PC-3 (cell line): ENCODE data around the gene MIPOL1. TPM values are rescaled to one million over a fixed set of nuclear protein-coding genes. Genes with fewer than 3 reads are reported as not detected.

Source experiments
- ATAC-seq: fragments of 200-7000 bp; cut with Tn5 transposase; 2 replicates; pipeline ENCODE4 v1.9.1; 2020; ENCODE audit warnings: mild to moderate bottlenecking, moderate library complexity
- BruUV-seq: library from RNA; stranded (reverse); fragments of 400-500 nt; replicated peaks from 2 replicates; lab custom pipeline; 2021; lab: Mats Ljungman, UMichigan
- CTCF ChIA-PET: fragments of 300-600 bp; sonication (Branson Sonifier 250); formaldehyde crosslinking; loops from one replicate; lab custom pipeline; 2022; ENCODE audit warnings: antibody characterized with exemption; lab: Charles Lee
- POLR2A ChIA-PET: fragments of 300-600 bp; sonication (Branson Sonifier 250); formaldehyde crosslinking; loops from one replicate; lab custom pipeline; 2022; ENCODE audit warnings: antibody characterized with exemption; ENCODE audit not compliant: unreplicated experiment; lab: Charles Lee
- DNase-seq: peaks from one replicate; pipeline ENCODE4 v3.0.0-alpha.2; 2015
- H2AFZ ChIP-seq: fragments of 300-600 bp; sonication (generic); 2 replicates; pipeline ENCODE4 v1.6.0; 2016; ENCODE audit warnings: antibody characterized with exemption, low read length
- H3F3A ChIP-seq: fragments of 300-600 bp; sonication (generic); one replicate; pipeline ENCODE4 v1.6.0; 2017; ENCODE audit warnings: antibody characterized with exemption, low read length, control low read depth, mild to moderate bottlenecking; ENCODE audit not compliant: unreplicated experiment
- H3K27ac ChIP-seq: fragments of 300-600 bp; sonication (generic); 2 replicates; pipeline ENCODE4 v1.5.1; 2016; ENCODE audit warnings: mild to moderate bottlenecking, low read length
- H3K27me3 ChIP-seq: fragments of 300-600 bp; sonication (generic); 2 replicates; pipeline ENCODE4 v1.6.1; 2016; ENCODE audit warnings: low read length, mixed read lengths
- H3K36me3 ChIP-seq: fragments of 300-600 bp; sonication (generic); 2 replicates; pipeline ENCODE4 v1.6.1; 2016; ENCODE audit warnings: low read depth, mixed run types, low read length, mixed read lengths
- H3K4me1 ChIP-seq: fragments of 300-600 bp; sonication (generic); 2 replicates; pipeline ENCODE4 v1.5.1; 2016; ENCODE audit warnings: low read length; ENCODE audit not compliant: insufficient read depth
- H3K4me2 ChIP-seq: fragments of 300-600 bp; sonication (generic); 2 replicates; pipeline ENCODE4 v1.6.0; 2016; ENCODE audit warnings: low read length
- H3K4me3 ChIP-seq: fragments of 300-600 bp; sonication (generic); 2 replicates; pipeline ENCODE4 v1.5.1; 2016; ENCODE audit warnings: mild to moderate bottlenecking, low read length, mixed read lengths
- H3K79me2 ChIP-seq: fragments of 300-600 bp; sonication (generic); 2 replicates; pipeline ENCODE4 v1.6.1; 2017; ENCODE audit warnings: low read length, mixed read lengths
- H3K9ac ChIP-seq: fragments of 300-600 bp; sonication (generic); 2 replicates; pipeline ENCODE4 v1.6.0; 2016; ENCODE audit warnings: mild to moderate bottlenecking, low read length
- H3K9me2 ChIP-seq: fragments of 300-600 bp; sonication (generic); replicated peaks from 2 replicates; pipeline ENCODE4 v1.6.1; 2016; ENCODE audit warnings: mixed run types, low read length, mixed read lengths
- H3K9me3 ChIP-seq: fragments of 300-600 bp; sonication (generic); 2 replicates; pipeline ENCODE4 v1.6.1; 2016; ENCODE audit warnings: low read length, mixed read lengths
- H4K20me1 ChIP-seq: fragments of 300-600 bp; sonication (generic); 2 replicates; pipeline ENCODE4 v1.6.1; 2016; ENCODE audit warnings: low read length, mixed read lengths
- EZH2 ChIP-seq: fragments of 300-600 bp; sonication (generic); IDR thresholded peaks from one replicate; pipeline ENCODE4 v1.6.1; 2017; ENCODE audit warnings: antibody characterized with exemption, mild to moderate bottlenecking, low read length; ENCODE audit not compliant: unreplicated experiment
- EZH2phosphoT487 ChIP-seq: fragments of 300-600 bp; sonication (generic); IDR thresholded peaks from 2 replicates; pipeline ENCODE4 v1.6.1; 2018; ENCODE audit warnings: mild to moderate bottlenecking, antibody characterized with exemption, low read length, borderline replicate concordance
- intact Hi-C: fragments of 100-400 bp; cut with micrococcal nuclease; formaldehyde crosslinking; loops from 2 replicates; pipeline ENCODE4 v1.9.0; 2023
- total RNA-seq: library from RNA; depleted of rRNA; stranded (reverse); fragments of >200 nt; gene quantifications from 2 replicates; pipeline ENCODE4 v1.2.3, GENCODE V29; 2014
- TF ChIP-seq, protein P1 (sequence below): fragments of 300-600 bp; sonication (generic); conservative IDR thresholded peaks from 2 replicates; pipeline ENCODE4 v1.5.1; 2017; ENCODE audit warnings: antibody characterized with exemption, low read depth, mild to moderate bottlenecking, low read length

The MIPOL1 gene
- total RNA-seq, 1 experiment from 2014 or later = 22.5 TPM

DNA sequence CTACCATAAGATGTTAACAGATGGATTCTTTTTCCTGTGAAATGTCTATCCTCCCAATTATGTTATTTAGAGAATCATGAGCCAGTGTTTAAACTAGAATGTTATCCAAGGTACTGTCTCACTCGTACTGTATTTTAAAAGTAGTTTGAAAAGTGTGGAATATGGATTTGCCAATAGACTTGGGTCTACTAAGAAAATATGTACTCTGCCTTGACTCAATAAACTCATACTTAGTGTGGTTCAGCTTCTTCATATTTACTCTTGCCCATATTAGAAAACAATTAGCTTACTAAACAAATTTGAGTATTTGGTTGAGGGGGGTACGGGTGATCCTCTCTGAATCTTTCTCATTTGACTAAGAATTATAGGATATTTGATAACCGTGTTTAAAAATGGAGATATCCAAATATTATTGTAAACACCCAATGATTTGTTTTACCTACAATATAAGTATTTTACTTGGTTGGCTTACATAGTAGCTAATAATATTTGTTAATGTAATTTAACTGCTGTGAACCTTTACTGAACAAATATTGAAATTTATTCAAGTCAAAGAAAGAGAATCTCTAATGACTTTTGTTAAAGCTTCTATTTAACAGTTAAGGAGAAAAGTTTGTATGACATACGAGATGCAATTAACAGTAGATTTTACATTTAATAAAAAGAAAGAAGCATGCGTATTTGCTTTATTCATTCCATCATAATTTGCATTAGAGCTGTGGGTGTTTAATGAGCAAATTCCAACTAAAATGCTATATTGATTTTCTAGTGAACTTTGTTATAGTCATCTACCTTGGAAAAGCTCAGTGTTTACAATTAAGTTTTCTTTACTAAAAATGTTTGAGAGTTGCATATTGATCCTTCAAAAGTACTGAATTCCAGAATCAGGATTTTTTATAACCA lies 81.2 kb downstream of the MIPOL1 start:
- no peak overlapping the region for H2AFZ ChIP-seq
- ATAC-seq = peak; percentile 22; the same call in 1 of the 2 replicates
- H3K27ac ChIP-seq = no peak overlapping the region
- no peaks in the 10 kb centered on the region for H3F3A ChIP-seq
- intact Hi-C loops = no loop called here
- H4K20me1 ChIP-seq = no peaks in the 10 kb centered on the region
- H3K9ac ChIP-seq = no peak overlapping the region
- BruUV-seq = no TSS peak
- TF ChIP-seq, protein P1, sequence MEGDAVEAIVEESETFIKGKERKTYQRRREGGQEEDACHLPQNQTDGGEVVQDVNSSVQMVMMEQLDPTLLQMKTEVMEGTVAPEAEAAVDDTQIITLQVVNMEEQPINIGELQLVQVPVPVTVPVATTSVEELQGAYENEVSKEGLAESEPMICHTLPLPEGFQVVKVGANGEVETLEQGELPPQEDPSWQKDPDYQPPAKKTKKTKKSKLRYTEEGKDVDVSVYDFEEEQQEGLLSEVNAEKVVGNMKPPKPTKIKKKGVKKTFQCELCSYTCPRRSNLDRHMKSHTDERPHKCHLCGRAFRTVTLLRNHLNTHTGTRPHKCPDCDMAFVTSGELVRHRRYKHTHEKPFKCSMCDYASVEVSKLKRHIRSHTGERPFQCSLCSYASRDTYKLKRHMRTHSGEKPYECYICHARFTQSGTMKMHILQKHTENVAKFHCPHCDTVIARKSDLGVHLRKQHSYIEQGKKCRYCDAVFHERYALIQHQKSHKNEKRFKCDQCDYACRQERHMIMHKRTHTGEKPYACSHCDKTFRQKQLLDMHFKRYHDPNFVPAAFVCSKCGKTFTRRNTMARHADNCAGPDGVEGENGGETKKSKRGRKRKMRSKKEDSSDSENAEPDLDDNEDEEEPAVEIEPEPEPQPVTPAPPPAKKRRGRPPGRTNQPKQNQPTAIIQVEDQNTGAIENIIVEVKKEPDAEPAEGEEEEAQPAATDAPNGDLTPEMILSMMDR = no peak
- TF ChIP-seq EZH2phosphoT487 (no peak), EZH2 (no peak)
- H3K4me2 ChIP-seq = no peak overlapping the region
- ChIA-PET POLR2A (no interaction called here), CTCF (no interaction called here)
- H3K4me1 ChIP-seq = no peaks in the 10 kb centered on the region
- no peaks in the 10 kb centered on the region for H3K27me3 ChIP-seq
- no peaks in the 10 kb centered on the region for H3K9me2 ChIP-seq
- H3K79me2 ChIP-seq = no peaks in the 10 kb centered on the region
- no peaks in the 10 kb centered on the region for H3K36me3 ChIP-seq
- no peak for DNase-seq
- no peaks in the 10 kb centered on the region for H3K9me3 ChIP-seq
- no peak overlapping the region for H3K4me3 ChIP-seq

GRCh38 chr14:37279818-37280217 lies 82.1 kb downstream of the MIPOL1 start:
- Histone ChIP-seq H3K4me1 (no peaks in the 10 kb centered on the region), H3K27me3 (no peaks in the 10 kb centered on the region), H3K4me3 (no peak overlapping the region), H2AFZ (no peak overlapping the region), H3K9me2 (no peaks in the 10 kb centered on the region), H3K4me2 (no peak overlapping the region), H3K36me3 (no peaks in the 10 kb centered on the region), H3F3A (no peaks in the 10 kb centered on the region), H3K79me2 (no peaks in the 10 kb centered on the region), H3K27ac (no peak overlapping the region), H3K9ac (no peak overlapping the region), H4K20me1 (no peaks in the 10 kb centered on the region), H3K9me3 (no peaks in the 10 kb centered on the region)
- no peak for DNase-seq
- ChIA-PET POLR2A (no interaction called here), CTCF (no interaction called here)
- intact Hi-C loops = no loop called here
- no peak for TF ChIP-seq EZH2phosphoT487
- no peak for TF ChIP-seq EZH2
- TF ChIP-seq, protein P1 = no peak
- ATAC-seq = no peak
- BruUV-seq = no TSS peak

DNA sequence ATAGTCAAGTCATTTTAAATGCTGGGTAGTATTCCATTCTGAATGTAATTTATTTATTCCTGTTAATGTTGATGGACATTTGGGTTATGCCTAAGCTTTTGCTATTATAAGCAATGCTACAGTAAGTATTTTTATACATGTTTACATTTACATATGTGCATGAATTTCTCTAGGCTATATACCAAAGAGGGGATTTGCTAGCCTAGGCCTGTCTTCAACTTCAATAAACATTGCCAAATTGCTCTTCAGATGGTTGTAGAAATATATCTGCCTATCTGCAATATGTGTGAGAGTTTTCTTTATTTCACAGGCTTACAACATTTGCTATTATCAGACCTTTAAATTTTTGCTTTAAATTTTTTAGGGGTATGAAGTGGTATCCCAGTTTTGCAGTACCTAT lies 87.0 kb downstream of the MIPOL1 start:
- ChIA-PET POLR2A (no interaction called here), CTCF (no interaction called here)
- Histone ChIP-seq H3K4me3 (no peak overlapping the region), H3K27me3 (no peaks in the 10 kb centered on the region), H3K36me3 (no peaks in the 10 kb centered on the region), H4K20me1 (no peaks in the 10 kb centered on the region), H3K9me2 (no peaks in the 10 kb centered on the region), H2AFZ (no peak overlapping the region), H3K4me1 (no peaks in the 10 kb centered on the region), H3K9me3 (no peaks in the 10 kb centered on the region), H3K4me2 (no peak overlapping the region), H3K9ac (no peak overlapping the region), H3F3A (no peaks in the 10 kb centered on the region), H3K27ac (no peak overlapping the region), H3K79me2 (no peaks in the 10 kb centered on the region)
- DNase-seq (no peak), ATAC-seq (no peak)
- intact Hi-C loops = no loop called here
- no TSS peak for BruUV-seq
- TF ChIP-seq, protein P1 = no peak
